GM19193 (cell line): ENCODE results near the gene TFEB.

Source experiments
- POLR2A ChIP-seq: IDR thresholded peaks from 4 replicates; pipeline ENCODE4 v1.6.1; 2011; ENCODE audit not compliant: insufficient read depth, insufficient read length; ENCODE audit errors: extremely low read depth

TFEB gene

GRCh38 chr6:41657131-41658094 lies 78.0 kb downstream of the TFEB start:
- no peak for TF ChIP-seq POLR2A

- TF ChIP-seq POLR2A, result no peak
Observed at GRCh38 chr6:41656002-41656691, 79.3 kb downstream of the TFEB start.

GRCh38 chr6:41655646-41656001 lies 79.8 kb downstream of the TFEB start:
- TF ChIP-seq POLR2A, result no peak

- TF ChIP-seq POLR2A, result no peak
Observed at GRCh38 chr6:41655176-41655575, 80.2 kb downstream of the TFEB start.

- TF ChIP-seq POLR2A, result no peak
Observed at GRCh38 chr6:41654698-41655151, 80.7 kb downstream of the TFEB start.

- TF ChIP-seq POLR2A, result no peak
Observed at GRCh38 chr6:41654151-41654697, 81.2 kb downstream of the TFEB start.

GRCh38 chr6:41653691-41654090 lies 81.7 kb downstream of the TFEB start:
- no peak for TF ChIP-seq POLR2A

GRCh38 chr6:41652866-41653652 lies 82.3 kb downstream of the TFEB start:
- no peak for TF ChIP-seq POLR2A

GRCh38 chr6:41651962-41652657 lies 83.3 kb downstream of the TFEB start:
- no peak for TF ChIP-seq POLR2A

GRCh38 chr6:41651246-41651961 lies 84.0 kb downstream of the TFEB start:
- TF ChIP-seq POLR2A, result no peak

- TF ChIP-seq POLR2A, result no peak
Observed at GRCh38 chr6:41650120-41650519, 85.3 kb downstream of the TFEB start.

GRCh38 chr6:41649596-41649995 lies 85.8 kb downstream of the TFEB start:
- TF ChIP-seq POLR2A, result no peak

- no peak for TF ChIP-seq POLR2A
Observed at GRCh38 chr6:41648921-41649320, 86.5 kb downstream of the TFEB start.
